GDM1 (cell line): Measurements from ENCODE around the gene ZNF566.

Experiments used
- DNase-seq: peaks from one replicate; lab custom pipeline; 2025; lab: John Stamatoyannopoulos, UW

Gene ZNF566

DNA sequence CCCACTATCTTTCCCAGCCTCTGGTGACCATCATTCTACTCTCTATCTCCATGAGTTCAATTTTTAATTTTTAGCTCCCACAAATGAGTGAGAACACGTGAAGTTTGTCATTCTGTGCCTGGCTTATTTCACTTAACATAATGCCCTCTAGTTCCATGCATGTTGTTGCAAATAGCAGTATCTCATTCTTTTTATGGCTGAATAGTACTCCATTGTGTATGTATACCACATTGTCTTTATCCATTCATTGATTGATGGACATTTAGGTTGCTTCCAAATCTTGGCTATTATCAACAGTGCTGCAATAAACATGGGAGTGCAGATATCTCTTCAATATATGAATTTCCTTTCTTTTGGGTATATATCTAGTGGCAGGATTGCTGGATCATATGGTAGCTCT is 48.0 kb downstream of the ZNF566 start:
- DNase-seq: no peak

DNA sequence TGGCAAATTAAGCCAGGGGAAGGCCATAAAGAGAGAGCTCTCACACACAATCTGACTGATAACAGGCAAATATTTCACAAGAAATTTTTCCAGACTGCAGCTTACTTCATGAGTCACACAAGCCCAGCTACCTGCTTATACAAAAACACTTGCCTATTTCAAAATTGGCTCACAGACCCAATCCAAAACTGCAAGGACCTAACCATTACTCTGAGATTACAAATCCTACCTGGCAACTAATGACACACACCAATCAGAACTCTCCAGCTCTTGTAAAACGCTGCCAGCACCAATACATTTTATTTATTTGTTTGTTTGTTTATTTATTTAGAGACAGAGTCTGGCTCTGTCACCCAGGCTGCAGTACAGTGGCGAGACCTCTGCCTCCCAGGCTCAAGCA is 52.8 kb downstream of the ZNF566 start:
- no peak for DNase-seq

DNA sequence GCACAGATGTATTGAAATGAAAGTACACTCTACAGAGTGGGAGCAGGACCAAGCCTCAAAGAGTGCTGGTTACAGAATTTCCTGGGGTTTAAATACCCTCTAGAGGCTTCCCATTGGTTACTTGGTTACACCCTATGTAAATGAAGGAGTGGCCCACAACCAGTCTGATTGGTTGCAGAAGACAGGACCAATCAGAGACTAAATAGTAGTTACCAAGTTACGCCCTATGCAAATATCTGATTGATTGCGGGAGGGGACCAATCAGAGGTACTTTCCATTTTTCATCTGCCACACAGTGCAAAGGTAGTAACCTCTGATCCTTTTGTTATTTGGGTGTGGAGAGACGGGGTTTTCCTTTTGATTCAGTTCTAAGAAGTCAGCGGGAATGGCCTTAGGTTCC is 65.4 kb downstream of the ZNF566 start:
- no peak for DNase-seq

DNA sequence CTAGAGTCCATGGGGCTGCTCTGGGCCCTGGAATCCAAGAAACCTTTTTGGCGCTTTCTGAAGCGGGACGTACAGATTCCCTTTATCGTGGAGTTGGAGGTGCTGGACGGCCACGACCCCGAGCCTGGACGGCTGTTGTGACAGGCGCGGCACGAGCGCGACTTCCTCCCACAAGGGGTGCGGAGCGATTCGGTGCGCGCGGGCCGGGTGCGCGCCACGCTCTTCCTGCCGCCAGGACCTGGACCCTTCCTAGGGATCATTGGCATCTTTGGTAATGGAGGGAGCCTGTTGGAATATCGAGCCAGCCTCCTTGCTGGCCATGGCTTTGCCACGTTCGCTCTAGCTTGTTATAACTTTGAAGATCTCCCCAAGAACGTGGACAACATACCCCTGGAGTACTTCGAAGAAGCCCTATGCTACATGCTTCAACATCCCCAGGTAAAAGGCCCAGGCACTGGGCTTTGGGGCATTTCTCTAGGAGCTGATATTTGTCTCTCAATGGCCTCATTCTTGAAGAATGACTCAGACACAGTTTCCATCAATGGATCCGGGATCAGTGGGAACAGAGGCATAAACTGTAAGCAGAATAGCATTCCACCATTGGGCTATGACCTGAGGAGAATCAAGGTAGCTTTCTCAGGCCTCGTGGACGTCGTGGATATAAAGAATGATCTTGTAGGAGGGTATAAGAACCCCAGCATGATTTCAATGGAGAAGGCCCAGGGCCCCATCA is 67.4 kb downstream of the ZNF566 start:
- no peak for DNase-seq

DNA sequence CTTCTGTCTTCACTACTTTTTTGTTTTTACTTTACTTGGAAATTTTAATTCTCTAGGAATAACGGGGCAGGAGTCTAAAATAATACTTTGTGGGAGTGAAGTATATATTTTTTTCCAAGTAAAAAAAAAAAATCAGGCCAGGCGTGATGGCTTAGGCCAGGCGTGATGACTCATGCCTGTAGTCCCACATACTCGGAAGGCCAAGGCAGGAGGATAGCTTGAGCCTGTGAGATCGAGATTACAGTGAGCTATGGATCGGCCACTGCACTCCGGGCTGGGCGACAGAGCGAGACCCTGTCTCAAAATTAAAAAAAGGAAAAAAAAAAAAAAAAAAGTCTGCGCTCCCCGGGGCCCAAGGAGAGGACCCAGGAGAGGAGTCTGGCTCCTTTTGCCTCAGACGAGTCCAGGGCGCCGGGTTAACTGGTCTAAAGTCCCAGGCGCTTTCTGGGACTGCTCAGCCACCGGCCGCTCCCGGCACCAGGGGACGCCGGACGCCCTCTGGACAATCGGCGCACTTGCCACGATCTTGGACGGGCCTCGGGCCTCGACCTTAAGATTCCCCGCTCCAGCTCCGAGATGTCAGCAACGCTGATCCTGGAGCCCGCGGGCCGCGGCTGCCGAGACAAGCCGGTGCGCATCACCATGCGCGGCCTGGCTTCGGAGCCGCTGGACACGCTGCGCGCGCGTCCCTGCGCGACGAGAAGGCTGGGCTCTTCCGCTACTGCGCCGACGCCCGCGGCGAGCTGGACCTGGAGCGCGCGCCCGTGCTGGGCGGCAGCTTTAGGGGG is 68.2 kb downstream of the ZNF566 start:
- no peak for DNase-seq

DNA sequence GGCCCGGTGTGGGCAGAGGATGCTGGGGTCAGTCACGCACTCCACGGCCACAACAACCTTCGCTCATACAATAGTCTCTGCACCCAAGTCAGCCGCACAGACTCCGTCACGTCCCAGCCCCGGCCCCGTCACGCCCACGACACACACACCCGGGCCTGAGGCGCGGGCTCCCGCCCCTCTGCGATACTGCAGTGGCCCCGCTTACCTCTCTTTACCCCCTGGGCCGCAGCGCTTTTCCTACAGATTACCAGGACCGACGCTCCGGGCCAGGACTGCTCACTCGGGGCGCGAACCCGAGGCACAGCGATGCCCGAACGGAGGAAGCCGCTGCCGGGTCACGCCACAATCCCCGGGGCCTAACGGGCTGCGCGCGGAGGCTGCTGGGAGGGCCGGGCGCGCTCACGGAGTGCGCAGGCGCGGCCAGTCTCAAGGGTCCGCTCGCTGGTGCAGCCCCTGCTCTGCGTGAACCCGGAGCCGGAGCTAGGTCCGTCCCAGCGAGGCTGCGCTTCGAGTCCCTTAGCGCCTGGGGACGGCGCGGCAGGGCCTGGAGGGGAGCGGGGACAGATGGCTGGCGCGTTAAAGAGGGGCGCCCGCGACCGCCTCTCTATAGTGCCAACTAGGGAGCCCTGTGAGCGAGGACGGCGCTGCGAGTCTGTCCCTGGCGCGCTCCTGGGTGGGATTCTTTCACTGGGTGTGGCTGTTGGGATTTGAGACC is 70.9 kb downstream of the ZNF566 start, which contains the start of gene ZFP82:
Gene ZFP82 (minus strand): TSS at position 358 of the 715 bp plus-strand sequence. CDS start 8,855 bp downstream, outside the sequence.
- DNase-seq: peak; percentile 45

DNA sequence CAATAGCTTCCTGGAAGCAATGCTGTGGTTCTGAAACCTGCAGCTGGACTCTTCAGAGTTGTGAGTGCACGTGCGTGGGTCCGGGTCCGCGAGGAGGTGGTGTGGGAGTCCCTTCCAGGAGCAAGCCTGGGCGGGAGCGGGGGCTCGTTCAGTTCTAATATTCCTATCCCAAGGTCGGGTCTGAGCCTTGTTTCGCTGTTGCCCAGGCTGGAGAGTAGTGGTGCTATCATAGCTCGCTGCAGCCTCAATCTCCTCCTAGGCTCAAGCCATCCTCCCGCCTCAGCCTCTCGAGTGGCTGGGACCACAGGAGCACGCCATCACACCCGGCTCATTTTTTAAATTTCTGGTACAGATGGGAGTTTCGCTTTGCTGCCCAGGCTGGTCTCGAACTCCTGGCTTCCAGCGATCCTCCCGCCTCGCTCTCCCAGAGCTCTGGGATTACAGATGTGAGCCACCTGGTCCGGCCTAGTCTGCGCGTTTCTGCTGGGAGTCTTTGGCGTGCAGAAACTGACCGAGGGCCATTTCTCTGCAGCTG is 71.5 kb downstream of the ZNF566 start:
- no peak for DNase-seq

DNA sequence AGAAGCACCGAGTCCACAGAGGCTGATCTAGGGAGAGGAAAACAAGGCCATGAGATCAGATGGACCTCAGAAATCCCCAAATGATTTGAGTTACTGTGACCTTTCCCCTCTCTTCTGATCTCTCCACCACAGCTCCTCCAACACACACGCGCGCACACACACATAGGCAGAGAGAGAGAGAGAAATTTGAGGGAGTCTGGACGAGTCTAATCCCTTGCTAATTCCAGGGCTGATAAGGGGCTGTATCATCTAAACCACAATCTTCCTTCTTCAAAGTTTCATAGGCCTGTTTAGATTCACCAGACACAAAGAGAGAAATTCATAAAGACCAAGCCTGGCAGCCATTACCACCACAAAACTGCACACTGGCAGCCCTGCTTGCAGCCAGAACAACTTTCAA is 79.5 kb downstream of the ZNF566 start:
- DNase-seq: no peak

DNA sequence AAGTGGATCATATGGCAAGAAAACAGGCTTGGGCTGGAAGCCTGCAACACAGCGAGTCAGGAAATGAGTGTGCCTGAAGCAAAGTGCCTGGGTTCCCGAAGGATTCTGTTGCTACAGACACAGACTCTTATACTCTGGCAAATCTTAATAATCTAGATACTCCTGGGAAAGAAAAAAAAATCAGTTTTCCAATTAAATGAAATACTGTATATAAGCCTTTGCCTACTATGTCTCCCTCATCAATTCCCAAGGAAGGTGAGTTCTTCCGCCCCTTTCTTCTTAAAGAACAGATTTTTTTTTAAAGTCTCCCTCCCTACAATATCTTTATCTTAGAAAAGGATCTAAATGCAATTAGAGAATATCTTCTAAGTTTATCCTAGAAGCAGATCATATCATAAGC is 81.3 kb downstream of the ZNF566 start:
- DNase-seq: no peak

DNA sequence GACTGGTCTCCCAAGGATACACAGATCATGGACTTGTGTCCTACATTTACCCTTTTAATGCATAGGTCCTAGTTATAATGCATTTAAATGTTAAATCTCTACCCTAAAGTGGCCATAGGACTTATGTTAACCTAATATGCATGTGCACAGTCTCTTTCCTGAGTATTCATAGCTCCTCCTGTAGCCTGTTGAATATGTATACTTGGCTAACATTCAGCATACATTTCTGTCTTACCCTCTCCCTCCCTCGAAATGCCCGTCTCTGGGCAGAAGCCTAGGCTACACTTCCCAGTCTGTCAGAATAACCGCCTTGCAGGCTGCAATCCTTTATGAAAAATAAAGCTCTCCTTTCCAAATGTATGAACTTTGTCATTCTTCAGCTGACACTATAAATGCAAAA is 84.9 kb downstream of the ZNF566 start:
- no peak for DNase-seq

DNA sequence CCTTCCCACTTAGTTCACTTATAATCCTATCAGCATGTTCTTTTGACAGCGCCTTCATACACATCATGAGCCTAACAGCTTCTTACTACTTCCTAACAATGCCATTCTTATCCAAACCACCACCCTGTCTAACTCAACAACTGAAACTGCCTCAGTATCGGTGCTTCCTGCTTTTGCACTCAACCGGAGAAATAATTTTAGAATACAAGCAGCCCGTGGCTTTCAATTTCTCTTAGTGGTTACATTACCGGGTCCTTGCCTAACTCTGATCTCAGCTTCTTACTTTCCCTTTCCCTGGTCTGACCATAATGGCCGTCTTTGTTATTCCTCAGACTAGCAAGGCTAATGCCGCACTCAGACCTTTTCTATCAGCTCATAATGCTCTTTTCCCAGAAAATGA is 87.9 kb downstream of the ZNF566 start:
- peak; percentile 9 for DNase-seq

DNA sequence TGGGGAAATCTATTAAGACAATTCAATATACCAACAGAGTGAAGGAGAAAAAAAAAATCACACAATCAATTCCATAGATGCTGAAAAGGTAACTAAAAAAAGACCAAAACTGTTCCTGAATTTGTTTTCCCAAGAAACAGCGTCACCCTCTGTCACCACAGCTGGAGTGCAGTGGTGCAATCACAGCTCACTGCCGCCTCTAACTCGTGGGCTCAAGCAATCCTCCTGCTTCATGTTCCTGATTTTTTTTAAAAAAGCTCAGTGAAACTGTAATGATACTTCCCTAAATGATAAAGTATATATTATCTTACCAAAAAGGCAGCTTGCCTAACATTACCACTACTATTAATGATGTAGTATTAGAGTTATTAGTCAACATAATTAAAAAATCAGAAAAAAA is 90.8 kb downstream of the ZNF566 start:
- no peak for DNase-seq
